IPS-20b (cell line): ENCODE measurements around the gene TMCC3.
A peak's percentile ranks its signal among the peaks of the same experiment; 100 is the strongest.
"Not testable (repeated sequence)": the region's sequence is repeated elsewhere in the genome, so short reads cannot be mapped to it uniquely, and the experiment has no call there.

Experiments
- H3K27ac ChIP-seq: one replicate; pipeline ENCODE4 v1.5.1; 2013; ENCODE audit warnings: low read length
- H3K27me3 ChIP-seq: 2 replicates; pipeline ENCODE4 v1.6.1; 2013; ENCODE audit warnings: mild to moderate bottlenecking, low read length, inconsistent platforms; ENCODE audit not compliant: insufficient read depth
- H3K36me3 ChIP-seq: 2 replicates; pipeline ENCODE4 v1.6.1; 2013; ENCODE audit warnings: low read depth, mild to moderate bottlenecking, inconsistent platforms, low read length, moderate library complexity; ENCODE audit not compliant: insufficient read depth
- H3K4me1 ChIP-seq: 2 replicates; pipeline ENCODE4 v1.6.1; 2013; ENCODE audit warnings: mild to moderate bottlenecking, control low read depth, inconsistent platforms, low read length, moderate library complexity; ENCODE audit not compliant: insufficient read depth
- H3K4me3 ChIP-seq: 2 replicates; pipeline ENCODE4 v1.5.1; 2013; ENCODE audit warnings: mild to moderate bottlenecking, low read length, inconsistent platforms
- H3K9ac ChIP-seq: 2 replicates; pipeline ENCODE4 v1.6.1; 2013; ENCODE audit warnings: low read depth, mild to moderate bottlenecking, inconsistent platforms, low read length, moderate library complexity
- H3K9me3 ChIP-seq: 2 replicates; pipeline ENCODE4 v1.6.1; 2013; ENCODE audit warnings: mild to moderate bottlenecking, low read depth, low read length, inconsistent platforms; ENCODE audit not compliant: insufficient read depth

Gene TMCC3

GRCh38 chr12:94609917-94610443, 40.4 kb downstream of the TMCC3 start:
- H3K4me1 ChIP-seq, result peaks cover 8% of the 10 kb centered on the region; the same call in 1 of the 2 replicates
- no peaks in the 10 kb centered on the region for H3K36me3 ChIP-seq
- H3K9me3 ChIP-seq, result peaks cover 12% of the 10 kb centered on the region
- H3K9ac ChIP-seq, result no peak overlapping the region
- 0 out of 2 replicates have a peak overlapping the region, but pooled peaks have one; percentile 5 for H3K4me3 ChIP-seq
- no peak overlapping the region for H3K27ac ChIP-seq
- H3K27me3 ChIP-seq, result no peaks in the 10 kb centered on the region

- not testable (repeated sequence) for H3K27me3 ChIP-seq, H3K27ac ChIP-seq, H3K4me1 ChIP-seq, H3K36me3 ChIP-seq, H3K4me3 ChIP-seq, H3K9ac ChIP-seq
- H3K9me3 ChIP-seq, result peaks cover 12% of the 10 kb centered on the region
These were observed 43.5 kb downstream of the TMCC3 start for GRCh38 chr12:94606810-94607209.

GRCh38 chr12:94604366-94604698, 46.0 kb downstream of the TMCC3 start:
- Histone ChIP-seq H3K9ac (no peak overlapping the region), H3K27me3 (no peaks in the 10 kb centered on the region), H3K36me3 (no peaks in the 10 kb centered on the region), H3K27ac (no peak overlapping the region), H3K9me3 (peaks cover 12% of the 10 kb centered on the region), H3K4me3 (no peak overlapping the region), H3K4me1 (no peaks in the 10 kb centered on the region)

- Histone ChIP-seq H3K9me3 (peaks cover 12% of the 10 kb centered on the region), H3K9ac (no peak overlapping the region), H3K27me3 (no peaks in the 10 kb centered on the region), H3K4me3 (no peak overlapping the region), H3K27ac (no peak overlapping the region), H3K36me3 (no peaks in the 10 kb centered on the region), H3K4me1 (no peaks in the 10 kb centered on the region)
These were observed 46.7 kb downstream of the TMCC3 start for GRCh38 chr12:94603434-94604365.

GRCh38 chr12:94602024-94602423, 48.3 kb downstream of the TMCC3 start:
- H3K27ac ChIP-seq, result no peak overlapping the region
- H3K9ac ChIP-seq, result no peak overlapping the region
- no peaks in the 10 kb centered on the region for H3K36me3 ChIP-seq
- H3K4me1 ChIP-seq, result no peaks in the 10 kb centered on the region
- H3K4me3 ChIP-seq, result no peak overlapping the region
- H3K9me3 ChIP-seq, result peaks cover 7% of the 10 kb centered on the region; the same call in 1 of the 2 replicates
- no peaks in the 10 kb centered on the region for H3K27me3 ChIP-seq

GRCh38 chr12:94601307-94601706, 49.0 kb downstream of the TMCC3 start:
- H3K36me3 ChIP-seq, H3K9me3 ChIP-seq, H3K9ac ChIP-seq, H3K4me3 ChIP-seq, H3K27ac ChIP-seq, H3K27me3 ChIP-seq, H3K4me1 ChIP-seq: not testable (repeated sequence)

GRCh38 chr12:94599189-94599588, 51.2 kb downstream of the TMCC3 start:
- no peaks in the 10 kb centered on the region for H3K4me1 ChIP-seq
- H3K27ac ChIP-seq, result no peak overlapping the region
- no peaks in the 10 kb centered on the region for H3K36me3 ChIP-seq
- H3K27me3 ChIP-seq, result no peaks in the 10 kb centered on the region
- no peak overlapping the region for H3K4me3 ChIP-seq
- H3K9me3 ChIP-seq, result no peaks in the 10 kb centered on the region
- no peak overlapping the region for H3K9ac ChIP-seq

- Histone ChIP-seq H3K9me3 (no peaks in the 10 kb centered on the region), H3K4me1 (no peaks in the 10 kb centered on the region), H3K27ac (no peak overlapping the region), H3K4me3 (no peak overlapping the region), H3K9ac (no peak overlapping the region), H3K27me3 (no peaks in the 10 kb centered on the region), H3K36me3 (no peaks in the 10 kb centered on the region)
These were observed 53.1 kb downstream of the TMCC3 start for GRCh38 chr12:94597268-94597667.

- H3K27ac ChIP-seq, result no peak overlapping the region
- no peaks in the 10 kb centered on the region for H3K9me3 ChIP-seq
- H3K4me3 ChIP-seq, result no peak overlapping the region
- H3K9ac ChIP-seq, result no peak overlapping the region
- no peaks in the 10 kb centered on the region for H3K4me1 ChIP-seq
- no peaks in the 10 kb centered on the region for H3K36me3 ChIP-seq
- no peaks in the 10 kb centered on the region for H3K27me3 ChIP-seq
These were observed 53.8 kb downstream of the TMCC3 start for GRCh38 chr12:94596596-94596995.

- Histone ChIP-seq H3K4me1 (peaks cover 4% of the 10 kb centered on the region; the same call in 1 of the 2 replicates), H3K27me3 (no peaks in the 10 kb centered on the region), H3K9ac (no peak overlapping the region), H3K27ac (no peak overlapping the region), H3K9me3 (no peaks in the 10 kb centered on the region), H3K4me3 (no peak overlapping the region), H3K36me3 (no peaks in the 10 kb centered on the region)
These were observed 55.2 kb downstream of the TMCC3 start for GRCh38 chr12:94595152-94595551.

GRCh38 chr12:94594443-94594825, 55.9 kb downstream of the TMCC3 start:
- no peak overlapping the region for H3K9ac ChIP-seq
- no peaks in the 10 kb centered on the region for H3K9me3 ChIP-seq
- H3K4me3 ChIP-seq, result no peak overlapping the region
- no peak overlapping the region for H3K27ac ChIP-seq
- H3K36me3 ChIP-seq, result no peaks in the 10 kb centered on the region
- H3K27me3 ChIP-seq, result no peaks in the 10 kb centered on the region
- peaks cover 4% of the 10 kb centered on the region; the same call in 1 of the 2 replicates for H3K4me1 ChIP-seq

GRCh38 chr12:94593822-94594442, 56.4 kb downstream of the TMCC3 start:
- Histone ChIP-seq H3K4me3 (no peak overlapping the region), H3K36me3 (no peaks in the 10 kb centered on the region), H3K9ac (no peak overlapping the region), H3K9me3 (no peaks in the 10 kb centered on the region), H3K4me1 (peaks cover 4% of the 10 kb centered on the region; the same call in 1 of the 2 replicates), H3K27ac (no peak overlapping the region), H3K27me3 (no peaks in the 10 kb centered on the region)
